Esophagus squamous epithelium (tissue), 4 donors: Measurements from ENCODE around the gene NOL3.

ENCODE experiments used
- POLR2A ChIP-seq, 4 donors: fragments of 450-650 bp; IDR thresholded peaks; one replicate each; pipeline ENCODE4 v1.6.1; 2017; ENCODE audit warnings: antibody characterized with exemption in 4 of 4, mild to moderate bottlenecking in 4 of 4, moderate library complexity in 3 of 4
- TF ChIP-seq, protein P1 (sequence below), 6 experiments: fragments of 450-650 bp in 4 of 6; fragments of 200-600 bp in 2 of 6; sonication (generic) in 2 of 6; IDR thresholded peaks; one replicate each; pipeline ENCODE4 v1.5.1; 2016 to 2019; ENCODE audit warnings: antibody characterized with exemption in 6 of 6, mild to moderate bottlenecking in 4 of 6, moderate library complexity in 4 of 6

DNA sequence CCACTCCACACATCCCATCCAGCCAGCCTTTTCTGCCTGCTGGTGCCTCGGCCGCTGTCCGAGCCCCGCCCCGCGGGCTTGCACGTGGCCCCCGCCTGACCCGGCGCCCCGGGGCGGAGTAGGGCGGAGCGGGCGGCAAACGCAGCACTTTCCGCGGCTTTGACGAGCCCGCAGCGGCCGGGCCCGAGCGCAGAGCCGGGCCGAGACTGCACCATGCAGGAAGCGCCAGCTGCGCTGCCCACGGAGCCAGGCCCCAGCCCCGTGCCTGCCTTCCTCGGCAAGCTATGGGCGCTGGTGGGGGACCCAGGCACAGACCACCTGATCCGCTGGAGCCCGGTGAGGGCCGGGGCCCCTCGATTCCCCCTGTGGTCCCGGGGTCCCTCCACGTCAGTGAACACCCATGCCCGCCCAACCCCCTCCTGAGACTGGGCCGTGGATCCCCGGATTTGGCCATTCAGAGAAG lies 5.7 kb upstream of the NOL3 start, which contains the start of gene HSF4:
- TF ChIP-seq, protein P1, sequence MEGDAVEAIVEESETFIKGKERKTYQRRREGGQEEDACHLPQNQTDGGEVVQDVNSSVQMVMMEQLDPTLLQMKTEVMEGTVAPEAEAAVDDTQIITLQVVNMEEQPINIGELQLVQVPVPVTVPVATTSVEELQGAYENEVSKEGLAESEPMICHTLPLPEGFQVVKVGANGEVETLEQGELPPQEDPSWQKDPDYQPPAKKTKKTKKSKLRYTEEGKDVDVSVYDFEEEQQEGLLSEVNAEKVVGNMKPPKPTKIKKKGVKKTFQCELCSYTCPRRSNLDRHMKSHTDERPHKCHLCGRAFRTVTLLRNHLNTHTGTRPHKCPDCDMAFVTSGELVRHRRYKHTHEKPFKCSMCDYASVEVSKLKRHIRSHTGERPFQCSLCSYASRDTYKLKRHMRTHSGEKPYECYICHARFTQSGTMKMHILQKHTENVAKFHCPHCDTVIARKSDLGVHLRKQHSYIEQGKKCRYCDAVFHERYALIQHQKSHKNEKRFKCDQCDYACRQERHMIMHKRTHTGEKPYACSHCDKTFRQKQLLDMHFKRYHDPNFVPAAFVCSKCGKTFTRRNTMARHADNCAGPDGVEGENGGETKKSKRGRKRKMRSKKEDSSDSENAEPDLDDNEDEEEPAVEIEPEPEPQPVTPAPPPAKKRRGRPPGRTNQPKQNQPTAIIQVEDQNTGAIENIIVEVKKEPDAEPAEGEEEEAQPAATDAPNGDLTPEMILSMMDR (IDR thresholded peaks at IDR 0.05) = peak in 1 of 6 experiments; percentile 3
- TF ChIP-seq POLR2A (IDR thresholded peaks at IDR 0.05) = peak in 2 of 4 donors; percentile 57 to 67
